GM10248 (cell line): ENCODE data around the gene AMDHD1.

Experiments
- CTCF ChIA-PET: fragments of 300-600 bp; sonication (Branson Sonifier 250); formaldehyde crosslinking; extraction: SDS; loops from one replicate; lab custom pipeline; 2021; ENCODE audit warnings: antibody characterized with exemption; lab: Yijun Ruan, JAX
- POLR2A ChIA-PET: fragments of 350-650 bp; sonication (Branson Sonifier 250); formaldehyde crosslinking; extraction: SDS; loops from one replicate; lab custom pipeline; 2020; ENCODE audit warnings: antibody characterized with exemption; lab: Yijun Ruan, JAX
- DNase-seq: peaks from one replicate; pipeline ENCODE4 v3.0.0; 2012; ENCODE audit errors: extremely low spot score
- TF ChIP-seq, protein P1 (sequence below): IDR thresholded peaks from 2 replicates; pipeline ENCODE4 v1.5.1; 2012; ENCODE audit warnings: mild to moderate bottlenecking, low read depth; ENCODE audit errors: extremely low read depth, missing control alignments, control extremely low read depth

The AMDHD1 gene

GRCh38 chr12:96006727-96007126 lies 63.6 kb downstream of the AMDHD1 start:
- TF ChIP-seq, protein P1, sequence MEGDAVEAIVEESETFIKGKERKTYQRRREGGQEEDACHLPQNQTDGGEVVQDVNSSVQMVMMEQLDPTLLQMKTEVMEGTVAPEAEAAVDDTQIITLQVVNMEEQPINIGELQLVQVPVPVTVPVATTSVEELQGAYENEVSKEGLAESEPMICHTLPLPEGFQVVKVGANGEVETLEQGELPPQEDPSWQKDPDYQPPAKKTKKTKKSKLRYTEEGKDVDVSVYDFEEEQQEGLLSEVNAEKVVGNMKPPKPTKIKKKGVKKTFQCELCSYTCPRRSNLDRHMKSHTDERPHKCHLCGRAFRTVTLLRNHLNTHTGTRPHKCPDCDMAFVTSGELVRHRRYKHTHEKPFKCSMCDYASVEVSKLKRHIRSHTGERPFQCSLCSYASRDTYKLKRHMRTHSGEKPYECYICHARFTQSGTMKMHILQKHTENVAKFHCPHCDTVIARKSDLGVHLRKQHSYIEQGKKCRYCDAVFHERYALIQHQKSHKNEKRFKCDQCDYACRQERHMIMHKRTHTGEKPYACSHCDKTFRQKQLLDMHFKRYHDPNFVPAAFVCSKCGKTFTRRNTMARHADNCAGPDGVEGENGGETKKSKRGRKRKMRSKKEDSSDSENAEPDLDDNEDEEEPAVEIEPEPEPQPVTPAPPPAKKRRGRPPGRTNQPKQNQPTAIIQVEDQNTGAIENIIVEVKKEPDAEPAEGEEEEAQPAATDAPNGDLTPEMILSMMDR, result no peak
- ChIA-PET POLR2A (interaction anchor here (0.6 kb wide), 1 partner anchor 29 kb away, joined by 3 read pairs; no protein-coding TSS in a partner anchor), CTCF (interaction anchor here (1.3 to 2.5 kb wide), 3 partner anchors 8 to 24 kb away, joined by 3 to 17 read pairs (median 5); no protein-coding TSS in a partner anchor)
- DNase-seq, result no peak

GRCh38 chr12:96007729-96008128 lies 64.6 kb downstream of the AMDHD1 start:
- POLR2A ChIA-PET, result no interaction called here
- CTCF ChIA-PET, result interaction anchor here (1.3 to 2.5 kb wide), 3 partner anchors 9 to 23 kb away, joined by 3 to 17 read pairs (median 5); no protein-coding TSS in a partner anchor
- no peak for DNase-seq
- TF ChIP-seq, protein P1, result no peak

- TF ChIP-seq, protein P1, result no peak
- ChIA-PET CTCF (interaction anchor here (0.6 to 2.2 kb wide), 4 partner anchors 14 to 18 kb away, joined by 3 to 6 read pairs (median 3); no protein-coding TSS in a partner anchor), POLR2A (interaction anchor here (0.5 kb wide), 1 partner anchor 172 kb away, joined by 4 read pairs; no protein-coding TSS in a partner anchor)
- no peak for DNase-seq
Measured at GRCh38 chr12:96014943-96015599, 71.9 kb downstream of the AMDHD1 start.

GRCh38 chr12:96015672-96016071 lies 72.5 kb downstream of the AMDHD1 start:
- DNase-seq, result no peak
- POLR2A ChIA-PET, result no interaction called here
- CTCF ChIA-PET, result interaction anchor here (0.7 to 2.2 kb wide), 2 partner anchors 16 to 17 kb away, joined by 3 to 6 read pairs; no protein-coding TSS in a partner anchor
- TF ChIP-seq, protein P1, result no peak
